Suppressor macrophage treated with lipopolysaccharide for 4 hours (primary cell): ENCODE data around the gene MDM4.
"Not testable (repeated sequence)": the region's sequence is repeated elsewhere in the genome, so short reads cannot be mapped to it uniquely, and the experiment has no call there.

Experiments
- DNase-seq: peaks from one replicate; pipeline ENCODE4 v3.0.0-alpha.2; 2020

Gene MDM4

DNA sequence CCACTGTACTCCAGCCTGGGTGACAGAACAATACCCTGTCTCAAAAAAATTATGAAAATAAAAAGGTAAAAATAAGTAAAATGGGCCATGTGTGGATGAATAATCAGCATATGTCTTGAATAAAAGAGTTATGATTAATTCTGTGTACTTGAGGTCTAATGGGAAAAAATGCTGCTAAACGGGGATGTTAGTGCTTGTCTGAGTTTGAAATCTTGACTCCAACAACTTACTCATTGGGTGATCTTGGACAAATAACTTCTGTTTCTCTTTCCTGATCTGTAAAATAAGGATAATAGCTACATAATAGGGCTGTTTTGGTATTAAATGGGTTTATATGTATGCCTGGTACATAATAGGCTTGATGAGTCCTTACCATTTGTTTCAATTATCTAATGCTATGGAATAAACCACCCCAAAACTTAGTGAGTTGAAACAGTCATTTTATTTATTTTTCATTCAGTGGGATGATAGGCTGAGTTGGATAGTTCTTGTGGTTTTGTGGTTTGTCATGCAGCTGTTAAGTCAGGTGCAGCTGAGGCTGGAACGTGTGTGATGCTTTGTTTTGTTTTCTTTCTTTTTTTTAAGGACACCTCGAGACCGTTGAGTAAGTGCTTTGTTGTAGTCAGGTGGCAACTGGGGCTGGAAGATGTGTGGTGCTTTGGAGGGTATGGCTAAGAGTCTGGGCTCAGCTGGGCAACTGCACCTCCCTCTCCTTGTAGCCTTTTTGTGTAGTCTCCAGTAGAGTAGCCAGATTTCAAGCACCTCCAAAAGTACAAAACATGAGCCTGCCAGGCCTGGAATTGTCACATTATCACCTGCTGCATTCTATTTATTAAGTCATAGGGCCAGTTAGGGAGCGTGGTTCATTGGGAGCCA is 4.9 kb downstream of the MDM4 start:
- DNase-seq, result peak; percentile 63

DNA sequence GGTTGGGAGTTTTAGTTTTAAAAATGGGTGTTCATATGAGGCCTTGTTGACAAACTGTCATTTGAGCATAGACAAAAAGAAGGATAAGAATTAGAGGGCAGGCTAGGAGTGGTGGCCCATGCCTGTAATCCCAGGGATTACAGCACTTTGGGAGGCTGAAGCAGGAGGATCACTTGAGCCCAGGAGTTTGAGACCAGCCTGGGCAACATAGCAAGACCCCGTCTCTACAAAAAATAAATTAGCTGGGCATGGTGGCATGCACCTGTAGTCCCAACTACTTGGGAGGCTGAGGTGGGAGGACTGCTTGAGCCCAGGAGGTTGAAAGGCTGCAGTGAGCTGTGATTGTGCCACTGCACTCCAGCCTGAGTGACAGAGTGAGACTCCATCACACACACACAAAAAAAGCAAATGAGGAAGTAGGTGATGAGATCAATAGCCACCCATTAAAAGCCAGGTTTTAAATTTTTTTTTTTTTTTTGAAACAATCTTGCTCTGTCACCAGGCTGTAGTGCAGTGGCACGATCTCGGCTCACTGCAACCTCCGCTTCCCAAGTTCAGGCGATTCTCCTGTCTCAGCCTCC is 5.8 kb downstream of the MDM4 start:
- not testable (repeated sequence) for DNase-seq

DNA sequence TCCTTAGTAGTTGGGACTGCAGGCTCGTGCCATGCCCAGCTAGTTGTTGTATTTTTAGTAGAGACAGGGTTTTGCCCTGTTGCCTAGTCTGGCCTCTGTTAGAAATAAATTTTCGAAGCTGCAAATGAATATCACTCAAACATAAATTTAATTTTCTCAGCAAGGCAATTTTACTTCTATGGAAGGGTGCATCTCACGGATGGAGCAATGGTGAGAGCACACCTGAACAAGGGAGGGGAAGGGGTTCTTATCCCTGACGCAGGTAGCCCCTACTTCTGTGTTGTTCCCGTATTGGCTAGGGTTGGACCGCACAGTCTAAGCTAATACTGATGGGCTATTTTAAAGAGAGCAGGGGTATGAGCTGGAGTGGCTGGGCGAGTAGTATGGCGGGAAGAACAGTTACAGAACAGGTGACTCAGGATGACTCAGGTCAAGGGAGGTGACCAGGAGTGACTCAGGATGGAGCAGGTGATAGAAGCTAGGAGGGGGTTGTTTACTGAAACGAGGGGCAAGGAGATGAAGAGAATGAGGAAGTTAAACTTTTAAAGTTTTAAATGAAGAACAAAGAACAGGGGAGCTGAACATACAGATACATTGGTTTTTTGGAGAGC is 7.5 kb downstream of the MDM4 start:
- no peak for DNase-seq

DNA sequence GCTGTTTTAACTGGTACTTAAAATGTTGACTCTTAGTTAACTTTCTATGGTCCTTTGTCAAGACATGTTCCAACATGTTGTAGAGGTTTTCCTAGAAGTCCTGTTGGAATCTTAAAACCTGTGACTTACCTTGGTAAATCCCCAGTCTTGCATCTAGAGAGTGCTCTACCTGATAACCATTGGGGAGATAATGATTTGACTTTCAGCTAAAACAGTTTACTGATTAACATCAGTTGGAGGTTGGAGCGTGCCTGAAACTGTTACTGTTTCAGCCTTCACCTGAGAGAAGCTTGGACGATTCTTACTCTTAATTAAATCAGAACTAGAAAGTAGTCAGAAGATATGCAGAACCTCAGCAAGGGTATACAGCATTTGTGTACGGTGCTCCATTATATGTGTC is 8.8 kb downstream of the MDM4 start:
- DNase-seq, result no peak

DNA sequence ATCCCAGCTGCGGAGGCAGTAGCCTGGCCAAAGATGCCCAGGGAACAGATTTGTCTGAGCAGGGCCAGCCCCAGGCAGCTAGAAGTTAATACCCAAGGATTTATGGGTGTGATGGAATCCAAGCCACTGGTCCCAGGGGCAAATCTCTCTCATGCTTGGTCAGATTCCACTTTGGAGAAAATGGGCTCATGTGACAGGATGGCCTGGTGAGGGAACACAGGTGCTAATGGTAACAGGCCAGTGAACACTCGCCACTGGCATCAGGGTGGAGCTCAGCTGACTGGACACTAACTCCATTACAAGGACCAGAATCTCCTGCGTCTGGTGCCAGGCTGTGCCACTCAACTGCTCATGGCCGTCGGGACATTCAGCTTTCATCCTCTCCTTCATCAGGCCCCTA is 12.0 kb downstream of the MDM4 start:
- DNase-seq, result no peak

DNA sequence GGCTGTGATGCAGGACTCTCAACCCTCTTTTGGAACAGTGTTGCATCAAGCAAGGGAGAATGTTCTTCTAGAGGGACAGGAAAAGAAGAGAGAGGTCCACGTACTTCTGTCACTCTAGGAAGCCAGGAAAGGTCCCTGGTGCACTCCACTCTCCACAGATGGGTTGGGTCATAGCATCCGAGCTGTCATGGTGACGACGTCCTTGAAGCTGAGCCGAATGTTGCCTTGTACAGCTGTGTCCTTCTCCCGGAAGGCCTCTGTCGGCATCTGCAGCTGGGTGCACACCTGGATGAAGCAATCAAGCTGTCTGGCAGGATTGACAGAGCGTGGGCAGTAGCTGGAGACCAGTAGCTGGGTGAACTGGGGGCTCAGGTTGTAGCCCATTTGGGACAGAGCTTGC is 12.5 kb downstream of the MDM4 start:
- DNase-seq, result no peak

DNA sequence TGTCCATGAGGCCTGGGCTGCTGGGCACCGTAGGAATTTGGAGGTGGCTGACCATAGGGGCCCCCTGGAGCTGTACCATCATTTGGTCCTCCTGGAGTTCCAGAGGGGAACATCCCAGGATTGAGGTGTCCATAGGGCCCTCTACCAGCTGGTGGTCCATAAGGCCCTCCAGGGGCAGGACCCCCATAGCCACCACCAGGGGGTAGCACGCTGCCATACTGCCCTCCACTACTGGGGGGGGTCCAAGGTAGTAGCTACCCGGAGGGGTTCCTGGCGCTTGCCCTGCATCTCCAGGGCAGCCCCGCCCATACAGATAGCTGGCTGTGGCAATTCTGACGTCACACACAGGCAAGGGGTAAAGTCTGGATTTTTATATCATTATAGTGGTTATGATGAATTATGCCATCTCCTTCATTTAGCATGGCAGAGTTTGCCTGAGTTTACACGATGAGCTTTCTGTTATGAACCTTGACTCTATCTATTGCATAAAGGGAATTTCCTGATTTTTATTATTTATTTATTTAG is 13.2 kb downstream of the MDM4 start:
- DNase-seq, result no peak

DNA sequence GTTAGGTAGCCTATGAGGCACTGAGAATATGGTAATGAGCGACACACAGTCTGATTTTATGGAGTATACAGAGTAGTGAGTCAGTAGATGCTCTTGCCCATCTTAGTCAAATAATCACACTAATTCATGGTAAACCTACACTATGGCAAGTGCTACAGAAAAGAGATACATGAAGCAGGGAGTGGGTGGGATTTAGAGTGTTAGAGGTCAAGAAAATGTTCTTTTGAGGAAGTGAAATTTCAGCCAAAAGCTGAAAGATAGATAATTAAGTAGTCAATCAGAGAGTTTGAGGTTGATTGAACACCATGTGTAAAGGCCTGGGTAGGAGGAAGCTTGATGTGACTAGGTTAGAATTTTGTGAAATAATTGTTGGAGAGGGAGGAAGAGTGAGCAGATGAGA is 14.7 kb downstream of the MDM4 start:
- DNase-seq, result peak; percentile 53

DNA sequence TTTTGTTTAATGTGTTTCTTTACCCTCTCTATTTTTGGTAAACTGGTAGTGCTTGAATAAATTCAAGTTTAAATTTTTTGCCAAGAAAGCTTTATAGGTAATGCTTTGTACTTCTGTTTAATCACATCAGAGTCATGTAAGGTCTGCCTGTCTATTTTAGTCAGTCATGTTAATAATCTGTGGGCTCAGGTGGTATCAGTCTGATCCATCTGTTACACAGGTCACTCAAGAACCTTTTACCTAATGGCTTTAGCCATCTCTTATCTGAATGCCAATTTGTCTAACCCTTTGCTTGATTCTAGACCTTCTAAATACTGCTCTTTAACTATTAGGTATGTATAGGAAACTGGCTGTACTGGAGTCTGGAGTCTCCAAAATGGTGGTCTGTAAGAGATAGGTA is 16.6 kb downstream of the MDM4 start:
- no peak for DNase-seq

DNA sequence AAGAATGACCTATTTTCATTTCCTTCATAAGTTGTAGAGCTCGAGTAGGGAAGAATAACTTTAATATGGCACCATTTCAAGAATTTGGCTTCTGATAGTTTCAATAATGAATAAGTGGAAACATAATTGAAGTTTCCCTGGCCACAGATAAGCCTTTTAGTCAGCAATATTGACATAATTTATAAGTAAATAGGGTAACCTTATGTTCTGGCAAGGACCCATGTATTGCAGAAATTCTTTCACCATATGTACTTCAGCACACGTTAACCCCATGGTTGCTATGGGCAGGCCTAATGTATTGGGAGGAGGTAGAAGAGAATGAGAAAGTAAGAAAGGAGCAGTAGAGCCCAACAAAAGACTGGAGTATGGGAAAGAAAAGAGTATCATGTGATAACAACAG is 25.4 kb downstream of the MDM4 start:
- DNase-seq, result no peak

DNA sequence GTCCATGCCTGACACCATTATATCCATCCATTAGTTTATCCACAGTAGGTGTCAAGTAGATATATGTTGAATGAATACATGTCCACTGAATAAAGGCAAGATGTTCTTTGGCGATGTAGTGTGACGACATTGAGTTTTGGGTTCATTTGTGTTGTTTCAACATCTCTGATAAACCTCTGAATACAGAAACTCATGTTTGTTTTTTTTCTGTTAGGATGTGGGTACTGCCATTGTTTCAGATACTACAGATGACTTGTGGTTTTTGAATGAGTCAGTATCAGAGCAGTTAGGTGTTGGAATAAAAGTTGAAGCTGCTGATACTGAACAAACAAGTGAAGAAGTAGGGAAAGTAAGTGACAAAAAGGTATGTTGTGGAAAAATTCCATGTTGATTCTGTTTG is 28.1 kb downstream of the MDM4 start:
- no peak for DNase-seq

DNA sequence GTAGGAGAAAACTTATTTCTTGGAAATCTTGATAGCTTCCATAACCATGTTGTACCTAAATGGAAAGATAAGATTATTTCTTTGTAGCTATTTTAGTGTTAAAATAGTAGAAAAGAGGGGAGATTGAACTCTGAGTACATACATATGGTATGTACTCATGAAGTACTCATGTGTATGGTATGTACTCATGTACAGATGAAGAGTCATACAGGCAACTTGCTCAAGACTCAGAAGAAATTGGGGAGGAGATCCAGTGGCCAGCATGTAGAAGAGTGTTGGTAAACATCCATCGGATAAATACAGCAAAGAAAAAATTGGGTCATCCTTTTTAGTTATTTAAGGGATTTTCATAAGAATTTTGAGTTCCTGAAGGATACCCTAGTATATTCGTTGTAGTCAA is 29.0 kb downstream of the MDM4 start:
- DNase-seq, result no peak

DNA sequence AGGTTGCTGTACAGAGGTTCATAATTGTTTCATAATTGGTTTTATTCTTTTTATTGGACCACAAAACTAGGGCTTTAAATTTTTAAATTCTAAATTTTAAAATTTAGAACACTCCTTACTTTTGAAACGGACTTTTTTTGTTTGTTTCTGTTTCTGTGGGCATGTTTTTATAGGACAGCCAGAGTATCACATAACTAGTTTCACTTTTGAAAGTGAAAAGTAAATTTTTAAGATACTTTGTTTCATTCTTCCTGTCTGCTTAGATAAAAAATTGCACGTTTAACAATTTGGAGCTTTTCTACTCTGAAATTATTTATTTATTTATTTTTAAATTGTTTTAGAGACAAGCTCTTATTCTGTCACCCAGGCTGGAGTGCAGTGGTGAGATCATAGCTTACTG is 29.7 kb downstream of the MDM4 start:
- DNase-seq, result no peak

DNA sequence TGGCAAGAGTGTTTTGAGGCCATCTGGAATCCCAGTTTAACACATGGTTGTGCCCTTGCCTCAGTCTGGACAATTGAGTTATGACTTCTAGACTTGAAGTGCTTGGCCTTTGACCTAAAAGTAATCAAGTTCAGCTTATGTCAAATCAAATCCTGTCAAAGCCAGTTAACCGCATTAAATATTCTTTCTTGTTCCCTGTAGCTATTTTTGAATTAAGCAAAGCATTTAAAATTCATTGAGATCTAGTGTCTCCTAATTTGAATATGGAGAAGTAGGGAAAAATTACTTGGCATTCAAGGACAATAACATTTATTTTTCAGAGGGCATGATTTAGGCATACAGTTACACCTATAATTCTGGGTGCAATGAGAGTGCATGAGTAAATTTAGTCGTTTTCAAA is 32.1 kb downstream of the MDM4 start:
- no peak for DNase-seq

DNA sequence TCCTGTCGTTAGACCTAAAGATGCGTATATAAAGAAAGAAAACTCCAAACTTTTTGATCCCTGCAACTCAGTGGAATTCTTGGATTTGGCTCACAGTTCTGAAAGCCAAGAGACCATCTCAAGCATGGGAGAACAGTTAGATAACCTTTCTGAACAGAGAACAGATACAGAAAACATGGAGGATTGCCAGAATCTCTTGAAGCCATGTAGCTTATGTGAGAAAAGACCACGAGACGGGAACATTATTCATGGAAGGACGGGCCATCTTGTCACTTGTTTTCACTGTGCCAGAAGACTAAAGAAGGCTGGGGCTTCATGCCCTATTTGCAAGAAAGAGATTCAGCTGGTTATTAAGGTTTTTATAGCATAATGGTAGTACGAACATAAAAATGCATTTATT is 33.1 kb downstream of the MDM4 start:
- DNase-seq, result no peak

DNA sequence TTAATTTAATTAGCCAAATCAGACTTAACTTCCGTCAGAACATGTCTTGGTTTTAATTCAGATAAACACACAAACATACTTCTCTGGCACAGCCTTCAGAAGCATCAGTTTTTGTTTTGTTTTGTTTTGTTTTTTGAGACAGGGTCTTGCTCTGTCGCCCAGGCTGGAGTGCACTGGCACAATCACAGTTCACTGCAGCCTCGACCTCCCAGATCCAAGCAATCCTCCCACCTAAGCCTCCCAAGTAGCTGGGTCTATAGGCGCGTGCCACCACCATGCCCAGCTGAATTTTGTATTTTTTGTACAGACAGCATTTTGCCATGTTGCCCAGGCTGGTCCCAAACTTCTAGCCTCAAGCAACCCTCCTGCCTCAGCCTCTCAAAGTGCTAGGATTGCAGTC is 34.7 kb downstream of the MDM4 start:
- DNase-seq, result no peak

DNA sequence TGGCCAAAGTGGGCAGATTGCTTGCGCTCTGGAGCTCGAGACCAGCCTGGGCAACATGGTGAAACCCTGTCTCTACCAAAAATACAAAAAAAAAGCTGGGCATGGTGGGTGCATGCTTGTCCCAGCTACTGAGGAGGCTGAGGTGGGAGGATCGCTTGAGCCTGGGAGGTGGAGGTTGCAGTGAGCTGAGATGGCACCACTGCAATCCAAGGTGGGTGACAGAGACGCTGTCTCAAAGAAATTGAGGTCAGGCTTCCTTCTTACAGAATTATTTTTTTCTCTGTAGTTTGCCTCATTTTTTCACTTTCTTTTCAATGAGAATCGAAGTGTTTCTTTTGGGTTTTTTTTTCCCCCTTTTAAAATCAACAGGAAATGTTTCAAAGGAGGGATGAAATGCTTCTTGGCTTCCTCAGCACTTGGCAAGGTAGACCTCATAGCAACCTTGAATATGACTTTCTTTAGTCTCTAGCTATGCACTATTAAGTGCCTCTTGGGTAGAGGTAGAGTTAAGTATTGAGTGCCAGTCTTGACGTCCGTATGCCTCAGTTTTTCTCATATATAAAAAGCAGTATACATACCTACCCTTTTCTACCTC is 40.3 kb downstream of the MDM4 start:
- no peak for DNase-seq

DNA sequence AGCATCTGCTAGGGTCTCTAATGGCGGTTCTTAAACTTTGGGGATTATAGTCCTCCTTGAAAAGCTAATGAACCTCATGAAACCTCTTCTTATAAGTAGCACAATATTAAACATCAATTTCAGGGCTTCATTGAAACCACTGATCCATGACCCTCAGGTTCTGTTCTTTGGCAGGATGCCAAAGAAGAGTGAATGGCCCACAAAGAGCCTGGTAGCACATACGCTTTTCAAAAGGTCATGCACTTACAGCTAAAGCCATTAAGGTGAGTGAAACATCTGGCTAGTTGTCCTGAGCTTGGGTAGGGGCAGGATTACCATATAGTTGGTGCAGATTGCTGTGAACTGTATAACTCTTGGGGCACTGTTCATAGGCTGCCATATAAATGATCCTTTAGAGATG is 42.3 kb downstream of the MDM4 start:
- no peak for DNase-seq

DNA sequence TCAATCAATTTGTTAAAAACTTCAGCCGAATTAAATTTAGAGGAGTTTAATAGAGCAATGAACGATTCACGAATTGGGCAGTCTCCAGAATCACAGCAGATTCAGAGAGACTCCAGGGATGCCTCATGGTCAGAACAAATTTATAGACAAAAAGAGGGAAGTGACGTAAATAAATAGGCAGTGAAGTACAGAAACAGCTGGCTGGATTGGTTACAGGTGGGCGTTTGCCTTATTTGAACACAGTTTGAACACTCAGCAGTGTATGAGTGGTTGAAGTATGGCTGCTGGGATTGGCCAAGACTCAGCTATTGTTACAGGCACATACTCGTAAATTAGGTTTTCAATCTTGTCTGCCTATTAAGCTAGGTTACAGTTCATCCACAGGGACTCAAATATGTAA is 43.8 kb downstream of the MDM4 start:
- DNase-seq, result peak; percentile 13

DNA sequence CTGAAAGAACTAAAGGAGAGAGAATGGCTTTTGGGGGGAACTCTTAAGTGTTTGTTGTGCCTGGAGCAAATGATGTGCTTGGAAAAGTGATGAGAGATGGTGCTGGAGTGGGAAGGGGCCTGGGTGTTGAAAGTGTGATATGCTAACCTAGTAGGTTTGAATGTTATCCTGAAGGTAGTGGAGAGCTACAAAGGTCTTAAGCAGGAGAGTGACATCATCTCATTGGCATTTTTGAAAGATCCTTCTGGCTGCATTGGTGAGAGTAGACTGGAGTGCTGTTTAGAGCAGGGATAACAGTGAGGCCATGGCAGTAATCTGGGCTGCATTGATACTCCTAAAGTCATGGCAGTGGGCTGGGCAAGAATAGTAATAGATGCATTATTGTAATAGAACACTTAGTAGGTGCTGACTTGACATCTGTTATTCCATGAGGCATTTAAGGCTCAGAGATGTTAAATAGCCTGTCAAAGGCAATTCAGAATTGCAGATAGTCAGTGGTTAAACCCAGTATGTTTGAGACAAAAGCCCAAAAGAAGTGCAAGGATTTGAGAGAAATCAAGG is 44.5 kb downstream of the MDM4 start:
- DNase-seq, result no peak

DNA sequence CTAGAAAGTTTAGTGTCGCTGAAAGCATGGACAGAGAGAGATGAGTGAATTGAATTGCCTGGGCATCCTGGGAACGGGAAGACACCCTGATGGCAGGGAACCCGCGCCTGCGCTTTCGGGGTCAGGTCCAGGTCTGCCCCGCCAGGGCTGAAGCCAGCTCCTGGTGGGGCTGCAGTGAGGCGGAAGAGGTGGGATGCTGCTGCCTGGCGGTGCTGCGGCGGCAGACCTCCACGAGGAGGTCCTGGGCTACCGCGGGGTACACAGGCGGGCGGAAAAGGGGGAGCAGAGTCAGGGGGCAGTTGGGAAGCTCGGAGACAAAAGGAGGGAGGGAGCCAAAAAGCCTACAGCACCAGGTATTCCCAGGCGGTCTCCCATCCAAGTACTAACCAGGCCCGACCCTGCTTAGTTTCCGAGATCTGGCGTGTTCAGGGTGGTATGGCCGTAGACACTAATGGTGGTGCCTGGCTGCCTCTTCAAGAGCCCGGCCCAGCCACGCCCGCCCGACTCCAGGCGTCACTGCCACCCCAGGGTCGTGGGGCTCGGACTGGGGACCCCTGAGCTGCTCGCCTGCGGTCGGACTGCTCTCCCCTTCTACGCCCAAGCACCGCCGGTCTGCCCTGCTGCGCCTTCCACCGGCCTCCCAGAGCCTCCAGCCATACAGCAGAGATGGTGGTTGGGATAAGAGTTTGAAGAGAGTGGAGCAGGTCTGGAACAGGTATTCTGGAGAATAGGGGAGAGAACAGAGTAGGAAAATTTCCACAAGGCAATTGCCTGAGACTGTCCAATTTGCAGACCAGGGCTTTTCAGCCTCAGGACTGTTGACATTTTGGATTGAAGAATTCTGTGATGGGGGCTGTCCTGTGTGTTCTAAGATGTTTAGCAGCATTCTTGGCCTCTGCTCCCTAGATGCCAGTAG is 46.1 kb downstream of the MDM4 start:
- DNase-seq, result no peak

DNA sequence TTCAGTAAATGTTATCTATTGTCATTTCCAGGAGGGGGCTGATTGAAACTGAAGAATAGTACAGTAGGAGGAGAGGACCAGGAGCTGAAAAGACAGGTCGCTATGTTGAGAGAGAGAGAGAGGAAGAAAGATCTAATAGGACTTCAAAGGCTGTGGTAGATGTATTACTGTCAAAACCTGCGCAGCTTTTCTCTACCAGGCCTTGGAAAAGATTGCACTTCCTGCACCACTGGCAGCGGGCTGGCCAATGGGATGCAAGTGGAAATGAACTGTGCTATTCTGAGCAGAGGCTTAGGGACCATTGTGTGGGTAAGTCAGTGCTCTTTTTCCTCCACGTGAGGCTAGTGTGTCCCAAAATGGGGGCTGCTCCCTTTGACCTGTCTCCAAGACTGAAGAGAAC is 47.1 kb downstream of the MDM4 start:
- DNase-seq, result no peak
